Stomach (tissue), 4 donors: ENCODE data around the gene SF3B2.

Experiments used
- CTCF ChIP-seq, 7 experiments: fragments of 450-650 bp in 4 of 7; fragments of 200-600 bp in 3 of 7; sonication (generic) in 3 of 7; IDR thresholded peaks; one replicate each; pipeline ENCODE4 v1.5.1; 2016 to 2019; ENCODE audit warnings: antibody characterized with exemption in 7 of 7, control low read depth in 2 of 7, mild to moderate bottlenecking in 1 of 7
- POLR2AphosphoS5 ChIP-seq, 3 donors: sonication (generic); formaldehyde crosslinking; IDR thresholded peaks; one replicate each; pipeline ENCODE4 v1.6.1; 2016; ENCODE audit warnings: antibody characterized with exemption in 3 of 3

- TF ChIP-seq POLR2AphosphoS5 (IDR thresholded peaks at IDR 0.05) (no peak), CTCF (IDR thresholded peaks at IDR 0.05) (no peak)
Observed at GRCh38 chr11:66067640-66068039, 15.5 kb downstream of the SF3B2 start.
